AG04449 (cell line): ENCODE data around the gene ZNF479.
"Not testable (repeated sequence)": the region's sequence is repeated elsewhere in the genome, so short reads cannot be mapped to it uniquely, and the experiment has no call there.

Experiments
- CTCF ChIA-PET: fragments of 350-600 bp; formaldehyde crosslinking; extraction: SDS; loops from one replicate; lab custom pipeline; 2021; ENCODE audit warnings: antibody characterized with exemption; lab: Yijun Ruan, JAX
- POLR2A ChIA-PET: fragments of 400-600, 350-600 bp; formaldehyde crosslinking; extraction: SDS; loops from one replicate; lab custom pipeline; 2020; ENCODE audit warnings: antibody characterized with exemption, inconsistent platforms; lab: Yijun Ruan, JAX
- DNase-seq: peaks from one replicate; pipeline ENCODE4 v3.0.0-alpha.2; 2010; ENCODE audit warnings: low read depth, low spot score
- H3K4me3 ChIP-seq: 2 replicates; pipeline ENCODE4 v1.5.1; 2011; ENCODE audit warnings: low read depth, mild to moderate bottlenecking, control low read depth, low read length
- CTCF ChIP-seq: IDR thresholded peaks from one replicate; pipeline ENCODE4 v1.5.1; 2011; ENCODE audit warnings: mild to moderate bottlenecking, moderate library complexity, low read length, control low read depth, inconsistent platforms; ENCODE audit not compliant: insufficient read depth; ENCODE audit errors: missing control alignments

ZNF479 gene

DNA sequence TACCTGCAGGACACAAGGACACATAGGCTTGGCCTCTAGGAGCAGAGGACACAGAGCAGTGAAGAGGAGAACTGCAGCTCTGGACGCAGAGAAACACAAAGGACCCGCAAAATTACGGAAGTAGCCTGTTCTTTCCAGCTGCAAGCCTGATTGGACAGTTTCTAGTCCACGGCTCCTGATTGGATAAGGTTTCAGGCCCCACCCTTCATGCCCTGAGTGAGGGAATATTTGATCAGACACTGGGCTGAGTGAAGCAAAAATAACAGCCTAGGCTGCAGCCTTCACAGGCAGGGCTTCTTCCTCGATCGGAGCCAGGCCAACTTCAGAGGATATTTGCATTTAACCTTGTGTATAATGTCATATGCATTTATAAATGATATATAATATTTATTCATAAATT, at the start of gene ZNF479:
ZNF479 (minus strand) TSS at position 101 of the 400 bp plus-strand sequence. CDS start 112 bp downstream, outside the sequence.
- CTCF ChIA-PET, DNase-seq, H3K4me3 ChIP-seq, POLR2A ChIA-PET: not testable (repeated sequence)

DNA sequence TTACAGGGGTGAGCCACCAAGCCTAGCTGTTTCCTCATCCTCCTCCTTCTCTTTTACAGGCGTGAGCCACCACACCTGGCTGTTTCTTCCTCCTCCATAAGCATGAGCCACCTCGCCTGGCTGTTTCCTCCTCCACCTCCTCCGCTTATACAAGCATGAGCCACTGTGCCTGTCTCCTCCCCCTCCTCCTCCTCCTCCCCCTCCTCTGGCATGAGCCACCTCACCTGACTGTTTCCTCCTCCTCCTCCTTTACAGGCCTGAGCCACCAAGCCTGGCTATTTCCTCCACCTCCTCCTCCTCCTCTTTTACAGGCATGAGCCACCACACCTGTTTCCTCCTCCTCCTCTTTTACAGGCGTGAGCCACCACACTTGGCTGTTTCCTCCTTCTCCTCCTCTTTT, 49.8 kb upstream of the ZNF479 start:
- no peak for TF ChIP-seq CTCF
- POLR2A ChIA-PET: no interaction called here
- no peak for DNase-seq
- CTCF ChIA-PET: no interaction called here
- no peak overlapping the region for H3K4me3 ChIP-seq

DNA sequence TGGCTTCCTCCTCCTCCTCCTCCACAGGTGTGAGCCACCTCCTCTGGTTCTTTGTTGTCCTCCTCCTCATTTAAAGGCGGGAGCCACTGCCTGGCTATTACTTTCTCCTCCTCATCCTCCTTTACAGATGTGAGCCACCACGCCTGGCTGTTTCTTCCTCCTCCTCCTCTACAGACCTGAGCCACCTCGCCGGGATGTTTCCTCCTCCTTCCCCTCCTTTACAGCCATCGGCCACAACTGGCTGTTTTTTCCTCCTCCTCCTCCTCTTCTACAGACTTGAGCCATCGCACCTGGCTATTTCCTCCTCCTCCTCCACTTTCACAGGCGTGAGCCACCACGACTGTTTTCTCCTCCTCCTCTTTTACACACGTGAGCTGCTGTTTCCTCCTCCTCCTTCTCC, 49.0 kb upstream of the ZNF479 start:
- DNase-seq: no peak
- TF ChIP-seq CTCF: no peak
- POLR2A ChIA-PET: no interaction called here
- CTCF ChIA-PET: no interaction called here
- H3K4me3 ChIP-seq: no peak overlapping the region

DNA sequence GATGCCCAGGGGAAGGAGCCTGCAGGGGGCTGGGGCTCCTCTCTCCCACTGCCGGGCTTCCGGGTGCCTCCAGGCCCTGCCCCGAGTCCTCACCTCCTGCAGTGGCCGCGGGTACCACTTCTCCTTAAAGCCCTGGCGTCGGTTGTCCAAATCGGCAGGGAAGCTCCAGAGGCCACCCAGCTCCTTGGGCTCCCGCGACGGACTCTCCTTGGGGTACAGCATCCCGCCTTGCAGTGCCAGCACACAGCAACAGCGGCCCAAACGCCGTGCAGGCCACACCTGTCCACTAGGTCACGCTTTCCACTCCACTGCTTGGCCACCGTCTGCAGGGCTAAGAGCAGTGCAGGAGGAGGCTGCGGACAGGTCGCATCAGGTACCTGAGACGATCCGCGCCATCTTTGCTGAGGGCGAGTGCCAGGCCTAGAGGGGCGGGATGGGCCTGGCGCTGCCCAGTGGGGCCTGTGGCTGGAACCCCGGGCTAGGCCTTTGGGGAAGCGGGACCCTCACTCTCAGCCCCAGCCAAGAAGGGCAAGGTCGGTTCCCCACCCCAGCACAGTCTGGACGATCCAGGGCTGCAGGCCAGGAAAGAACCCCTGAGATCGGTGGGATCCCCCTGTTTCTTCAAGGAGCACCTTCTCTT, 47.7 kb upstream of the ZNF479 start:
- ChIA-PET CTCF (no interaction called here), POLR2A (no interaction called here)
- no peak for DNase-seq
- H3K4me3 ChIP-seq: no peak overlapping the region
- no peak for TF ChIP-seq CTCF

DNA sequence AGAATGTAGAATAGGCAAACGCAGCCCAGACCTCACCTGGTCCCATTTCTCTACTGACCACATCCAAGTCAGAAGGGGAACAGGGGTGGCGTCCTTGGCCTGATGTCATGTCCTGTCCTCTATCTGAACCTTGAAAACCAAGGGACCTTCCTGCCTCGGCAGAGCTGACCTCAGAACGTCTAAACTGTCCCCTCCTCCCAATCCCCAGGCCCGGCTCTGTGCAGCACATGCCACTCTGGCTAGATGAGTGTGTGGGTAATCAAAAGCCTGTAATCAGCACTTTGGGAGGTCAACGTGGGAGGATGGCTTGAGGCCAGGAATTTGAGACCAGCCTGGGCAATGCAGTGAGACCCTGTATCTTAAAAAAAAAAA, 46.5 kb upstream of the ZNF479 start:
- CTCF ChIA-PET: no interaction called here
- TF ChIP-seq CTCF: no peak
- no peak overlapping the region for H3K4me3 ChIP-seq
- DNase-seq: no peak
- POLR2A ChIA-PET: no interaction called here

- ChIA-PET POLR2A (no interaction called here), CTCF (no interaction called here)
- H3K4me3 ChIP-seq: no peak overlapping the region
- no peak for TF ChIP-seq CTCF
- no peak for DNase-seq
Observed at GRCh38 chr7:57177856-57178767, 45.9 kb upstream of the ZNF479 start.
